HL-60 (cell line): ENCODE results near the gene TPX2.

Source experiments
- DNase-seq, 2 experiments: peaks; one replicate each; pipeline ENCODE4 v3.0.0-alpha.2; 2010 to 2020; ENCODE audit warnings: low read depth in 1 of 2, low spot score in 1 of 2
- H3K27ac ChIP-seq: fragments of 250-450 bp; sonication (Bioruptor Pico); replicated peaks from 2 replicates; pipeline ENCODE4 v1.5.1; 2020; ENCODE audit warnings: mild to moderate bottlenecking, moderate library complexity
- H3K27me3 ChIP-seq: fragments of 250-450 bp; sonication (Bioruptor Pico); 2 replicates; pipeline ENCODE4 v1.5.1; 2021; ENCODE audit warnings: mild to moderate bottlenecking, moderate library complexity; ENCODE audit not compliant: insufficient read depth, poor library complexity, severe bottlenecking
- H3K4me3 ChIP-seq: replicated peaks from 2 replicates; pipeline ENCODE4 v1.5.1; 2011; ENCODE audit warnings: mild to moderate bottlenecking, control low read depth, low read length; ENCODE audit not compliant: insufficient read depth
- CTCF ChIP-seq: IDR thresholded peaks from one replicate; pipeline ENCODE4 v1.5.1; 2011; ENCODE audit warnings: low read length, control low read depth, inconsistent platforms; ENCODE audit not compliant: insufficient read depth
- GABPA ChIP-seq: IDR thresholded peaks from 2 replicates; pipeline ENCODE4 v1.6.1; 2012; ENCODE audit warnings: low read depth
- POLR2AphosphoS5 ChIP-seq: IDR thresholded peaks from 2 replicates; pipeline ENCODE4 v1.6.1; 2012; ENCODE audit warnings: low read depth
- REST ChIP-seq: IDR thresholded peaks from 2 replicates; pipeline ENCODE4 v1.6.1; 2012; ENCODE audit warnings: low read depth; ENCODE audit not compliant: insufficient replicate concordance
- SPI1 ChIP-seq: IDR thresholded peaks from 2 replicates; pipeline ENCODE4 v1.6.1; 2012; ENCODE audit warnings: low read depth, mild to moderate bottlenecking, borderline replicate concordance

TPX2 gene

GRCh38 chr20:31822421-31823330 lies 83.6 kb downstream of the TPX2 start:
- no peak overlapping the region for H3K27ac ChIP-seq
- no peaks in the 10 kb centered on the region for H3K27me3 ChIP-seq
- peak; percentile 29 to 50 for DNase-seq
- TF ChIP-seq SPI1 (no peak), CTCF (peak; percentile 71)
- H3K4me3 ChIP-seq: no peak overlapping the region

GRCh38 chr20:31823360-31824124 lies 84.5 kb downstream of the TPX2 start:
- Histone ChIP-seq H3K27ac (no peak overlapping the region), H3K4me3 (no peak overlapping the region), H3K27me3 (no peaks in the 10 kb centered on the region)
- TF ChIP-seq GABPA: no peak
- no peak for DNase-seq

- no peak for TF ChIP-seq POLR2AphosphoS5
- no peak for TF ChIP-seq CTCF
- no peak for TF ChIP-seq REST
- no peak for TF ChIP-seq GABPA
- TF ChIP-seq SPI1: no peak
- no peak overlapping the region for H3K27ac ChIP-seq
- H3K4me3 ChIP-seq: no peak overlapping the region
- DNase-seq: no peak
- H3K27me3 ChIP-seq: no peaks in the 10 kb centered on the region
These were observed 85.0 kb downstream of the TPX2 start for GRCh38 chr20:31824125-31824485.

GRCh38 chr20:31824554-31825313 lies 85.6 kb downstream of the TPX2 start:
- no peak for DNase-seq
- no peaks in the 10 kb centered on the region for H3K27me3 ChIP-seq
- no peak overlapping the region for H3K27ac ChIP-seq
- TF ChIP-seq GABPA (no peak), SPI1 (no peak), CTCF (no peak), POLR2AphosphoS5 (no peak), REST (no peak)
- H3K4me3 ChIP-seq: no peak overlapping the region
